NOMO-1 (cell line): ENCODE data around the gene SPRR2G.
"Not testable (repeated sequence)": the region's sequence is repeated elsewhere in the genome, so short reads cannot be mapped to it uniquely, and the experiment has no call there.

Experiments used
- DNase-seq, 2 experiments: peaks; one replicate each; lab custom pipeline; 2025; ENCODE audit not compliant: unreplicated experiment in 2 of 2; lab: John Stamatoyannopoulos, UW

The SPRR2G gene

GRCh38 chr1:153119491-153119971, 31.2 kb downstream of the SPRR2G start:
- DNase-seq: no peak

GRCh38 chr1:153115264-153115663, 35.4 kb downstream of the SPRR2G start:
- DNase-seq: not testable (repeated sequence)

GRCh38 chr1:153113416-153113815, 37.3 kb downstream of the SPRR2G start, which contains the start of gene SPRR2F:
TSS of gene SPRR2F (minus strand) at chr1:153113516. CDS start at chr1:153112733, 783 bp downstream.
- DNase-seq: no peak

GRCh38 chr1:153112454-153112853, 38.2 kb downstream of the SPRR2G start:
- not testable (repeated sequence) for DNase-seq

GRCh38 chr1:153100245-153100644, 50.4 kb downstream of the SPRR2G start:
- DNase-seq: no peak
